ENCODE results near the gene CST8. TPM values are rescaled to one million over a fixed set of nuclear protein-coding genes. Genes with fewer than 3 reads are reported as not detected.
A peak's percentile ranks its signal among the peaks of the same experiment; 100 is the strongest.

Gene CST8
- total RNA-seq, 2 donors from 2014 or later: not detected

- 85 to 100% methylated on average over 2 to 4 of the region's 4 CpGs for WGBS, 2 experiments (ENCODE audit: insufficient coverage in 1 of 2, insufficient read length in 1 of 2)
- Mint-ChIP-seq H3K4me3 (no peak overlapping the region), H3K9me3 (peaks cover 23% of the 10 kb centered on the region), H3K27me3 (ENCODE audit: insufficient read depth) (no peaks in the 10 kb centered on the region), H3K36me3 (ENCODE audit: low read depth) (no peaks in the 10 kb centered on the region), H3K27ac (no peak overlapping the region), H3K4me1 (peaks cover 16% of the 10 kb centered on the region)
- Histone ChIP-seq H3K36me3 (ENCODE audit: control insufficient read depth, insufficient read depth, low read length) (no peaks in the 10 kb centered on the region), H3K9me3 (ENCODE audit: control insufficient read depth, low read length) (peaks cover 19% of the 10 kb centered on the region), H3K9ac (ENCODE audit: extremely low read depth, low read length, poor library complexity, severe bottlenecking) (no peak overlapping the region), H3K27me3 (ENCODE audit: control insufficient read depth, insufficient read depth, low read length, poor library complexity, severe bottlenecking) (no peaks in the 10 kb centered on the region), H3K4me1 (ENCODE audit: control insufficient read depth, insufficient read depth, low read length) (no peaks in the 10 kb centered on the region), H3K27ac (ENCODE audit: low read depth, low read length) (no peak overlapping the region), H3K4me3 (ENCODE audit: low read length) (no peak overlapping the region)
- no peak for DNase-seq
- TF ChIP-seq CTCF (conservative IDR thresholded peaks at IDR 0.05): no peak
These were observed 26.8 kb downstream of the CST8 start for GRCh38 chr20:23517719-23518118.

GRCh38 chr20:23519556-23519955 lies 28.6 kb downstream of the CST8 start:
- peaks cover 16% of the 10 kb centered on the region for H3K4me1 Mint-ChIP-seq
- no peak for TF ChIP-seq CTCF (conservative IDR thresholded peaks at IDR 0.05)
- Histone ChIP-seq H3K27ac (ENCODE audit: low read depth, low read length) (no peak overlapping the region), H3K36me3 (ENCODE audit: control insufficient read depth, insufficient read depth, low read length) (no peaks in the 10 kb centered on the region), H3K4me1 (ENCODE audit: control insufficient read depth, insufficient read depth, low read length) (no peaks in the 10 kb centered on the region), H3K4me3 (ENCODE audit: low read length) (no peak overlapping the region), H3K9ac (ENCODE audit: extremely low read depth, low read length, poor library complexity, severe bottlenecking) (no peak overlapping the region), H3K9me3 (ENCODE audit: control insufficient read depth, low read length) (peaks cover 19% of the 10 kb centered on the region), H3K27me3 (ENCODE audit: control insufficient read depth, insufficient read depth, low read length, poor library complexity, severe bottlenecking) (no peaks in the 10 kb centered on the region)
- no peak overlapping the region for H3K4me3 Mint-ChIP-seq
- no peak overlapping the region for H3K27ac Mint-ChIP-seq
- peaks cover 19% of the 10 kb centered on the region for H3K9me3 Mint-ChIP-seq
- no peak for DNase-seq
- WGBS, 2 experiments (ENCODE audit: insufficient coverage in 1 of 2, insufficient read length in 1 of 2): 87 to 97% methylated on average over 4 to 6 of the region's 6 CpGs
- no peaks in the 10 kb centered on the region for H3K27me3 Mint-ChIP-seq (ENCODE audit: insufficient read depth)
- no peaks in the 10 kb centered on the region for H3K36me3 Mint-ChIP-seq (ENCODE audit: low read depth)

GRCh38 chr20:23520185-23520584 lies 29.3 kb downstream of the CST8 start:
- no peak overlapping the region for H3K27ac ChIP-seq (ENCODE audit: low read depth, low read length)
- DNase-seq: no peak
- peaks cover 19% of the 10 kb centered on the region for H3K9me3 Mint-ChIP-seq
- no peaks in the 10 kb centered on the region for H3K36me3 ChIP-seq (ENCODE audit: control insufficient read depth, insufficient read depth, low read length)
- H3K27me3 Mint-ChIP-seq (ENCODE audit: insufficient read depth): no peaks in the 10 kb centered on the region
- no peaks in the 10 kb centered on the region for H3K36me3 Mint-ChIP-seq (ENCODE audit: low read depth)
- TF ChIP-seq CTCF (conservative IDR thresholded peaks at IDR 0.05): no peak
- H3K9ac ChIP-seq (ENCODE audit: extremely low read depth, low read length, poor library complexity, severe bottlenecking): no peak overlapping the region
- peaks cover 16% of the 10 kb centered on the region for H3K4me1 Mint-ChIP-seq
- H3K27ac Mint-ChIP-seq: no peak overlapping the region
- WGBS, 2 experiments (ENCODE audit: insufficient coverage in 1 of 2, insufficient read length in 1 of 2): 71 to 82% methylated on average over 1 to 2 of the region's 2 CpGs
- H3K9me3 ChIP-seq (ENCODE audit: control insufficient read depth, low read length): peaks cover 19% of the 10 kb centered on the region
- H3K4me3 ChIP-seq (ENCODE audit: low read length): peak overlapping the region; percentile 45
- no peak overlapping the region for H3K4me3 Mint-ChIP-seq
- no peaks in the 10 kb centered on the region for H3K27me3 ChIP-seq (ENCODE audit: control insufficient read depth, insufficient read depth, low read length, poor library complexity, severe bottlenecking)
- no peaks in the 10 kb centered on the region for H3K4me1 ChIP-seq (ENCODE audit: control insufficient read depth, insufficient read depth, low read length)

All from endodermal cell (in vitro differentiated cells).